Liver (tissue), 3 donors: ENCODE measurements around the gene TLR10.

ENCODE experiments used
- ATF3 ChIP-seq: IDR thresholded peaks from 2 replicates; pipeline ENCODE4 v1.6.1; 2016; ENCODE audit warnings: antibody characterized with exemption
- CTCF ChIP-seq: fragments of 150-350 bp; IDR thresholded peaks from 2 replicates; pipeline ENCODE4 v1.5.1; 2017; ENCODE audit warnings: improper control_type of control experiment, low read depth, low read length; ENCODE audit not compliant: missing input control
- EGR1 ChIP-seq, 2 donors: IDR thresholded peaks; 2 replicates each; pipeline ENCODE4 v1.6.1; 2016 to 2018; ENCODE audit warnings: antibody characterized with exemption in 2 of 2, low read depth in 2 of 2
- GABPA ChIP-seq, 2 donors: IDR thresholded peaks in 1 of 2; conservative IDR thresholded peaks in 1 of 2; 2 replicates each; pipeline ENCODE4 v1.6.1; 2016; ENCODE audit warnings: antibody characterized with exemption in 2 of 2, mild to moderate bottlenecking in 1 of 2, moderate library complexity in 1 of 2
- MAX ChIP-seq: IDR thresholded peaks from 2 replicates; pipeline ENCODE4 v1.6.1; 2016; ENCODE audit warnings: antibody characterized with exemption
- NR2F2 ChIP-seq: IDR thresholded peaks from 2 replicates; pipeline ENCODE4 v1.6.1; 2016; ENCODE audit warnings: antibody characterized with exemption
- RAD21 ChIP-seq, 2 donors: IDR thresholded peaks; 2 replicates each; pipeline ENCODE4 v1.6.1; 2016; ENCODE audit warnings: antibody characterized with exemption in 2 of 2, mild to moderate bottlenecking in 2 of 2
- REST ChIP-seq: IDR thresholded peaks from 2 replicates; pipeline ENCODE4 v1.6.1; 2016; ENCODE audit warnings: antibody characterized with exemption, mild to moderate bottlenecking
- RXRA ChIP-seq, 2 donors: IDR thresholded peaks; 2 replicates each; pipeline ENCODE4 v1.6.1; 2017 to 2018; ENCODE audit warnings: antibody characterized with exemption in 2 of 2, mild to moderate bottlenecking in 1 of 2
- TAF1 ChIP-seq: conservative IDR thresholded peaks from 2 replicates; pipeline ENCODE4 v1.6.1; 2016; ENCODE audit warnings: antibody characterized with exemption, mild to moderate bottlenecking
- YY1 ChIP-seq: IDR thresholded peaks from 2 replicates; pipeline ENCODE4 v1.6.1; 2016; ENCODE audit warnings: antibody characterized with exemption, mild to moderate bottlenecking
- ZBTB33 ChIP-seq: IDR thresholded peaks from 2 replicates; pipeline ENCODE4 v1.6.1; 2016; ENCODE audit warnings: antibody characterized with exemption
- donor health status: healthy.
- donor health status: healthy.

GRCh38 chr4:38759113-38759789 is 23.5 kb downstream of the TLR10 start:
- TF ChIP-seq MAX, result no peak
- TF ChIP-seq REST, result no peak
- TF ChIP-seq CTCF, result peak; percentile 74
- peak; percentile 64 to 71 for TF ChIP-seq RXRA (IDR thresholded peaks at IDR 0.05)
- TF ChIP-seq RAD21 (IDR thresholded peaks at IDR 0.05), result peak; percentile 88 to 89
- peak; percentile 85 for TF ChIP-seq NR2F2
- no peak for TF ChIP-seq ATF3
- TF ChIP-seq YY1, result peak; percentile 30
- TF ChIP-seq ZBTB33, result no peak
- no peak for TF ChIP-seq GABPA (IDR thresholded peaks at IDR 0.05 in 1 of 2, conservative IDR thresholded peaks at IDR 0.05 in 1 of 2)
- no peak for TF ChIP-seq TAF1
- TF ChIP-seq EGR1 (IDR thresholded peaks at IDR 0.05; ENCODE audit: low read depth in 2 of 2), result no peak
